GM18517 (cell line): Measurements from ENCODE around the gene NSUN6.
"Not testable (repeated sequence)": the region's sequence is repeated elsewhere in the genome, so short reads cannot be mapped to it uniquely, and the experiment has no call there.

Experiments used
- ATAC-seq: cut with Tn5 transposase; IDR thresholded peaks from one replicate; pipeline ENCODE4 v1.9.1; 2021; ENCODE audit warnings: mild to moderate bottlenecking, moderate library complexity; ENCODE audit not compliant: unreplicated experiment

NSUN6 gene

GRCh38 chr10:18659819-18660535 is 8.6 kb upstream of the NSUN6 start:
- ATAC-seq = peak; percentile 26

- ATAC-seq = peak; percentile 71
These were observed 7.9 kb upstream of the NSUN6 start, which contains the start of gene ARL5B for GRCh38 chr10:18659125-18659818. Gene ARL5B (plus strand): TSS chr10:18659431. CDS start chr10:18659638, 207 bp downstream.

DNA sequence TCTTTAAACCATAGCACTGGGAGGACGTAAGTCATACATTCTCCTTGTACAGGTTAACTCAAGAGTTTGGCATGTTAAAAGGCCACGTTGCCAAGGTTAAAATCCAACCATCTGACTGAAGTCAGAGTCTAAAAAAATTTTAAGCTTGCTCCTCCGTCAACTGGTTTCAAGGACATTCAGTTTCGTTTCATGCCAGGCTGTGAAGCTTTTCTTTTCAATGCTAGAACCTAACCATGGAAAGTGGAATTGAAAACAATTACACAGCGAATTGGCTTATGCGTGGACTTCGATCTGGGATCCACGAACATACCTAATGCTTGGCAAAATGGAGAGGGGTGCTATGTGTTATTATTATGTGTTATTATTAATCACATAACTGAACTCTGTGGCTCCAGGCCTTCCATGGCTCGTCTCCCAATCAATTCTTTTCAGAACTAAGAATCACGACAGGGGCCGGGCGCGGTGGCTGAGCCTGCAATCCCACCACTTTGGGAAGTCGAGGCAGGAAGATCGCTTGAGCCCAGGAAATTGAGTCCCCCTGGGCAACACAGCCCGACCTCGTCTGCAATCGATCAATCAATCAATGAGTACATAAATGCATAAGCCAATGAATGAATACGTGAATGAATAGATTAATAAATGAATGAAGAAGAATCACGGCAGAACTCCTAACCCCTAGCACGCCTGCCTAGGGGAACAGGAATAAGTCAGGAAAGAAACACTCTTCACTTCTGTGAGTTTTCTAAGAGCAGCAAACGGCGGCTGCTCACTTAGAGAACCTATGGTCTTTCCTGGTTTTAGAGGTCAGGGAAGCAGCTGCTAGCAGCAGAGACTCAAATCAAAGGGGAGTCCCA is 7.1 kb upstream of the NSUN6 start:
- ATAC-seq = peak; percentile 28

DNA sequence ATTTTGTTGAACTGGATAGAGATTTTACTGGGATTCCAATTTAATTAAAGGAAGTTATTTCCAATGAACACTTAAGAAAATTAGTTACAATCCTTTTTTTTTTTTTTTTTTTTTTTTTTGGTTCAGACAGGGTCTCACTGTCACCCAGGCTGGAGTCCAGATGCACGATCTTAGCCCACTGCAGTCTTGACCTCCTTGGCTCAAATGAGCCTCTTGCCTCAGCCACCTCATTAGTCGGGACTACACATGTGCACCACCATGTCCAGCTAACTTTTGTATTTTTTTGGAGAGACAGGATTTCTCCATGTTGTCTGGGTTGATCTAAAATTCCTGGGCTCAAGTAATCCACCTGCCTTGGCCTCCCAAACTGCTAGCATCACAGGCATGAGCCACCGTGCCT is 5.3 kb upstream of the NSUN6 start:
- ATAC-seq = no peak

DNA sequence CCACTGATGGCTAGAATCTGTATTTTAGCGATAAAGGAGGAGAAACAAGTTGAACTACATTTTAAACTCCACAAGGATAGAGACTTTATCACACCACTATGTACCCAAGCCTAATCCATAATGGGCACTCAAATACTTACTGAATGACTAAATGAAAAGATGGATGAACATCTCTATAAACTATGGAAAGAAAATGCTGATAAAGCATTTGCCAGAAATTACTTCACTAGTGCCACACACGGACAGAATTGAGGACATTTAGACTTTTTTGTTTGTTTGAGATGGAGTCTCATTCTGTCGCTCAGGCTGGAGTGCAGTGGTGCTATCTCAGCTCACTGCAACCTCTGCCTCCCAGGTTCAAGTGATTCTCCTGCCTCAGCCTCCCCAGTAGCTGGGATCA is 1.7 kb upstream of the NSUN6 start:
- ATAC-seq = no peak

DNA sequence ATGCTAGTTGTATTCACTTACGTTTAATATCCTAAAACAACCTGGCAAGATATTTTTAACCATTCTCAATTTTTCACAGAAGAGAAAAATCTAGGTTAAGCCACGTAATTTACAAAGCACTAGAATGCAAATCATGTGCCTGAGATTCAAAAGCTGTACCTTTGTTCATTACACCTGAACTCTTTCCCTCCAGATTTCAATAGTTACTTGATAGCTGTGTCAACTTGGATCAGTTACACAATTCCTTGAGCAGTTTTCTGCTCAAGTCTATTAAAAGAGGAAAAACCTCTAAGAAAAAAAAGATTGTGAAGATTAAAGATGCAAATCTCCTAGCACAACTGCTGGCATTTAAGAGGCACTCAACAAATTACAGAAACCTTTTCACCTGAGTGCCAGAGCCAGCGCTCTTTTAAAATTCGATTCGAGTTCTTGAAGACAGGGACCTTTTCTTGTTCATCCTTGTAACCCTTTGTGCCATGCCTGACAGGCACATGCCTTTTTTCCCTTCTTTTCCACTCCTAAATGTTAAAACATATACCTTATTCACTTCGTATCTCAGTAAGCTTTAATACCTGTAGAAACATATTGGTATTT is 886 bp downstream of the NSUN6 start:
- ATAC-seq = no peak

DNA sequence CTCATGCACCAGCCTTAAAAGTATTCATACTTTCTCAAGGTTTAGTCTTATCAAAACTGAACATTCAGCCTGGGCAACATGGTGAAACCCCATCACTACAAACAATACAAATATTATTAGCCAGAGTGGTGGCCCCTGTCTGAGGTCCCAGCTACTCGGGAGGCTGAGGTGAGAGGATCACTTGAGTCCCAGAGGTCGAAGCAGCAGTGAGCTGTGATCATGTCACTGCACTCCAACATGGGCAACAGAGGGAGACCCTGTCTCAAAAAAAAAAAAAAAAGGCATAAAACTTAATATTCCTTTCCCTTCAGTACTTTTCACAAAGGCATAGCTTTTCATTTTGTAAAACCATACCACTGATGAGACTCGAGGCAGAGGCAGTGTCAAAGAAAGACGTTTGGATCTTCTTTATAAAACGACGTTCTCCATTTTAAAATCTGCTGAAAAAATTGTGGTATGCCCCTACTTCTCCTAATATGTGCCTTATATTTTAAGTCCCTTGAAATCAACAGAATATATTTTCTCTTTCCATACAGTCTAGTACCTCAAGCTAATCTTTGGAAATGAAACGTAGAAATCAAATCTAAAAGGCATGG is 1.9 kb downstream of the NSUN6 start:
- no peak for ATAC-seq

- ATAC-seq = no peak
These were observed 3.4 kb downstream of the NSUN6 start for GRCh38 chr10:18647945-18648344.

GRCh38 chr10:18647151-18647550 is 4.2 kb downstream of the NSUN6 start:
- no peak for ATAC-seq

DNA sequence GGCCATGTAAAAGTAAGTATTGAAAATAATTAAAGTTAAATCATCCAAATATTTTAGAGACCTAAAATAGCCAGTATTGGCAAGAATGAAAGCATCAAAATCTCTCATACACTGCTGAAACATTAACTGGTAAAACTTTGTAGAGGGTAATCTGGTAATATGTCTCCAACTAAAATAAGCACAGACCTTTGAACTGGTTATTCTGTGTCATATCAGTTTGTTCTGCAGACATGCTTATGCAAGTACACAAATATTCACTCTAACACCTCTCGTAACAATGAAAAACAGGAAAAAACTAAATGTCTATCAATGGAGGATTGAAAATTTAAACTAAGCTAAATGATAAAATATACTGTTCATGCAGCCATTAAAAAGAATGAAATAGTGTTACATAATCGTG is 11.7 kb downstream of the NSUN6 start:
- not testable (repeated sequence) for ATAC-seq

DNA sequence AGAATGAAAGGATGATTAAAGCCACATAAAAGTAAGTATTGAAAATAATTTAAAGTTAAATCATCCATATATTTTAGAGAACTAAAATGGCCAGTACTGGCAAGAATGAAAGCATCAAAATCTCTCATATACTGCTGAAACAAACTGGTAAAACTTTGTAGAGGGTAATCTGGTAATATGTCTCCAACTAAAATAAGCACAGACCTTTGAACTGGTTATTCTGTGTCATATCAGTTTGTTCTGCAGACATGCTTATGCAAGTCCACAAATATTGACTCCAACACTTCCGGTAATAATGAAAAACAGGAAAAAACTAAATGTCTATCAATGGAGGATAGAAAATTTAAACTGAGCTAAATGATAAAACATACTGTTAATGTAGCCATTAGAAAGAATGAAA is 14.0 kb downstream of the NSUN6 start:
- not testable (repeated sequence) for ATAC-seq

DNA sequence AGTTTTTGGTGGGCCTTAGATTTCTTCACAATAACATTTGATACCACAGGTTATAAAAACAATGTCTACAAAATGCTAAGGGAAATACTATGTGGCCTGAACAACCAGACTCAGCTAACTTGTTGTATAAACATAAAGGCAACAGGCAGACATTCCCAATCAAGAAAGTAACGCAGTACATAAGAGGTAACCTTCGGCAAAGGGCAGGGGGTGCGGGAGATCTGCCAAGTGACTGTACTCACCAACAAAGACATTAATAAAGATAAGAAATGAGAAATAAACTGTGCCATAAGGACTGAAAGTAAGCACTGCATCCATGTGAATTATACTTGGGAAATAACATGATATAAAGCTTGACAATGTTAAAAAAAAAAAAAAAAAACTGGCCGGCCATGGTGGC is 15.4 kb downstream of the NSUN6 start:
- ATAC-seq = no peak

DNA sequence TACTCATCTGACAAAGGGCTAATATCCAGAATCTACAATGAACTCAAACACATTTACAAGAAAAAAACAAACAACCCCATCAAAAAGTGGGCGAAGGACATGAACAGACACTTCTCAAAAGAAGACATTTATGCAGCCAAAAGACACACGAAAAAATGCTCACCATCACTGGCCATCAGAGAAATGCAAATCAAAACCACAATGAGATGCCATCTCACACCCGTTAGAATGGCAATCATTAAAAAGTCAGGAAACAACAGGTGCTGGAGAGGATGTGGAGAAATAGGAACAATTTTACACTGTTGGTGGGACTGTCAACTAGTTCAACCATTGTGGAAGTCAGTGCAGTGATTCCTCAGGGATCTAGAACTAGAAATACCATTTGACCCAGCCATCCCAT is 18.9 kb downstream of the NSUN6 start:
- not testable (repeated sequence) for ATAC-seq

DNA sequence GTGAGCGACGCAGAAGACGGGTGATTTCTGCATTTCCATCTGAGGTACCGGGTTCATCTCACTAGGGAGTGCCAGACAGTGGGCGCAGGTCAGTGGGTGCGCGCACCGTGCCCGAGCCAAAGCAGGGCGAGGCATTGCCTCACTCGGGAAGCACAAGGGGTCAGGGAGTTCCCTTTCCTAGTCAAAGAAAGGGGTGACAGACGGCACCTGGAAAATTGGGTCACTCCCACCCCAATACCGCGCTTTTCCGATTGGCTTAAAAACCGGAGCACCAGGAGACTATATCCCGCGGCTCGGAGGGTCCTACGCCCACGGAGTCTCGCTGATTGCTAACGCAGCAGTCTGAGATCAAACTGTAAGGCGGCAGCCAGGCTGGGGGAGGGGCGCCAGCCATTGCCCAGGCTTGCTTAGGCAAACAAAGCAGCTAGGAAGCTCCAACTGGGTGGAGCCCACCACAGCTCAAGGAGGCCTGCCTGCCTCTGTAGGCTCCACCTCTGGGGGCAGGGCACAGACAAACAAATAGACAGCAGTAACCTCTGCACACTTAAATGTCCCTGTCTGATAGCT is 23.9 kb downstream of the NSUN6 start:
- ATAC-seq = not testable (repeated sequence)

DNA sequence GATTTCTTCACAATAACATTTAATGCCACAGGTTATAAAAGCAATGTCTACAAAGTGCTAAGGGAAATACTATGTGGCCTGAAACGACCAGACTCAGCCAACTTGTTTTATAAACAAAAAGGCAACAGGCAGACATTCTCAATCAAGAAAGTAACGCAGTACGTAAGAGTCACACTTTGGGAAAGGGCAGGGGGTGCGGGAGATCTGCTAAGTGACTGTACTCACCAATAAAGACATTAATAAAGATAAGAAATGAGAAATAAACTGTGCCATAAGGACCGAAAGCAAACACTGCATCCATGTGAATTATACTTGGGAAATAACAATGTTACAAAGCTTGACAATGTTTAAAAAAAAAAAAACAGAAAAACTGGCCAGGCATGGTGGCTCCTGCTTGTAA is 25.5 kb downstream of the NSUN6 start:
- no peak for ATAC-seq

DNA sequence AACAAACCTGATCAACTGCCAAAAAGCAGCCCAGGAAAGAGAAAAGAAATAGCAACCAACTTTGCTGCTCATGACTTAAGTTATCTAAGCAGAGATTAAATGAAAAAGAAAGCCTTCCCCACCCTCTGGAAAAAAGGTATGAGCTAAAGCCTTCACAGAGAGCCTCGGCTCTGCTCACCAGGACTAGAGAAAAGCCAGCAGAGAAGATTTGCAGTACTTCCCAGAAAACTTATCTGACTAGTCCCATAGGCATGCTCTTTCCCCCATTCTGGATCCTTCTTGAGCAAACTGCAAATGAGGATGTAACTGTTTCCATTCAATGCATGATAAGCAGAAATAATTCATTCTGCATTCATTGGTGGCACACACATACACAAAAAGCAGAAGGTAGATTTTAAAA is 27.7 kb downstream of the NSUN6 start:
- ATAC-seq = not testable (repeated sequence)

DNA sequence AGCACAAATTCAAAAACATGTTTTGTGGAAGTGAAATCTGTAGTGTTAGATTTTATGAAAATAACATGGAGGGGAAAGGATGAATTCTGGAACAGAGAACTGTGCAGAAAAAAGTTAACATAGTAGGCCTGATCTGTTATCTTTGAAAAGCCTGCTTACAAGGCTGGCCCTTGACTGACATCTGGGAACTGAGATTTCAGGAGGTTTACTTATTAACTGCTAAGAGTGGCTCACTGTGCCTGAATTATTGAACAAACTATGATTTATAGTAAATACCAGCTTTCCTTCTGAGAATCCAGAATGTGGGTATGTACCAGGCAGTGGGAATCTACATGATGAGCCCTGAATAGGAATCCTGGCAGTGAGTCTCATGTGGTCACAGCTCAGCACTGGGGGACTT is 30.5 kb downstream of the NSUN6 start:
- ATAC-seq = no peak

GRCh38 chr10:18619016-18619415 is 32.4 kb downstream of the NSUN6 start:
- ATAC-seq = no peak

- ATAC-seq = no peak
These were observed 35.0 kb downstream of the NSUN6 start for GRCh38 chr10:18616337-18616736.

DNA sequence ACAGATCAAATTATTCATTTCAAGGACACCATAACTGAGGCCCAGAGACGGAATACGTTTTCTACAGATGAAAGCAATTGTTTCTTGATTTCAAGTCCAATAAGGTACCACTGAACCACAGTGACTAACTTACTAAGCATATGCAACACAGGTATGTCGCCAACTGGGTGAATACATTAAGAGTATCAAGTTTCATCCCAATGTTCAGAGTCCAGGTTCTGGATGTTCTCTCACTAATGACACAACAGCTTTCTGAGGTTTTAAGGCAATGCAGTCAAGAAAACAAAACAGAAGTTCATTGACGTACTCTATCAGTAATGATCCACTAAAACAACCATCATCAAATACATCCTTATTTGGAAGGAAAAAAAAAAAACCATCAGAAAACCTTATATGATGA is 35.8 kb downstream of the NSUN6 start:
- no peak for ATAC-seq
